CD1c-positive myeloid dendritic cell (primary cell): ENCODE measurements around the gene FAM13B.
A peak's percentile ranks its signal among the peaks of the same experiment; 100 is the strongest.

Experiments
- DNase-seq: peaks from one replicate; pipeline ENCODE4 v3.0.0-alpha.2; 2016; ENCODE audit errors: extremely low spot score

The FAM13B gene

GRCh38 chr5:137901011-137901817, 131.7 kb downstream of the FAM13B start:
- no peak for DNase-seq

GRCh38 chr5:137899493-137899892, 133.4 kb downstream of the FAM13B start:
- no peak for DNase-seq

GRCh38 chr5:137896560-137896959, 136.3 kb downstream of the FAM13B start:
- no peak for DNase-seq

GRCh38 chr5:137894586-137894985, 138.3 kb downstream of the FAM13B start:
- DNase-seq: no peak

- no peak for DNase-seq
Observed at GRCh38 chr5:137891849-137892248, 141.0 kb downstream of the FAM13B start.

- DNase-seq: no peak
Observed at GRCh38 chr5:137890845-137891244, 142.0 kb downstream of the FAM13B start.

GRCh38 chr5:137888863-137889759, 143.8 kb downstream of the FAM13B start, which contains the start of gene PKD2L2:
Gene PKD2L2, plus strand, starts transcription at chr5:137889457. Its CDS starts 35 bp downstream, at chr5:137889492.
- peak; percentile 90 for DNase-seq

- no peak for DNase-seq
Observed at GRCh38 chr5:137888466-137888862, 144.4 kb downstream of the FAM13B start.
